HepG2 (cell line): Measurements from ENCODE around the gene PLEKHG5.

ENCODE experiments used
- CENPT ChIP-seq: sonication (generic); formaldehyde crosslinking; IDR thresholded peaks from 2 replicates; pipeline ENCODE4 v1.8.0; 2022; ENCODE audit warnings: low read depth, mild to moderate bottlenecking, moderate library complexity, missing genetic modification reagents
- ZNF20 ChIP-seq: sonication (generic); formaldehyde crosslinking; IDR thresholded peaks from 2 replicates; pipeline ENCODE4 v1.4.0; 2020; ENCODE audit warnings: mild to moderate bottlenecking, moderate library complexity, missing genetic modification reagents
- ZNF513 ChIP-seq: sonication (generic); formaldehyde crosslinking; conservative IDR thresholded peaks from 2 replicates; pipeline ENCODE4 v1.5.0; 2020; ENCODE audit warnings: missing genetic modification reagents

GRCh38 chr1:6538956-6539355, 47.5 kb upstream of the PLEKHG5 start:
- TF ChIP-seq ZNF513 (CRISPR knock-in tag) (no peak), ZNF20 (no peak), CENPT (CRISPR knock-in tag) (no peak)
